Astrocyte of the cerebellum (primary cell): ENCODE data around the gene SENP1.

Source experiments
- DNase-seq: peaks from one replicate; pipeline ENCODE4 v3.0.0-alpha.2; 2011; ENCODE audit warnings: low read depth
- H3K4me3 ChIP-seq: 2 replicates; pipeline ENCODE4 v1.5.1; 2011; ENCODE audit warnings: mild to moderate bottlenecking, low read depth, low read length, moderate library complexity
- CTCF ChIP-seq: IDR thresholded peaks from 2 replicates; pipeline ENCODE4 v1.5.1; 2012; ENCODE audit warnings: low read length, low read depth, moderate library complexity, mild to moderate bottlenecking; ENCODE audit errors: missing control alignments
- in situ Hi-C: cut with HindIII; loops from 2 replicates; pipeline ENCODE4 v1.10.0; 2017; ENCODE audit warnings: low sequenced_read_pairs

Gene SENP1

GRCh38 chr12:48017496-48017895, 88.4 kb downstream of the SENP1 start:
- no peak for DNase-seq
- no peak overlapping the region for H3K4me3 ChIP-seq
- in situ Hi-C loops, result no loop called here
- no peak for TF ChIP-seq CTCF

DNA sequence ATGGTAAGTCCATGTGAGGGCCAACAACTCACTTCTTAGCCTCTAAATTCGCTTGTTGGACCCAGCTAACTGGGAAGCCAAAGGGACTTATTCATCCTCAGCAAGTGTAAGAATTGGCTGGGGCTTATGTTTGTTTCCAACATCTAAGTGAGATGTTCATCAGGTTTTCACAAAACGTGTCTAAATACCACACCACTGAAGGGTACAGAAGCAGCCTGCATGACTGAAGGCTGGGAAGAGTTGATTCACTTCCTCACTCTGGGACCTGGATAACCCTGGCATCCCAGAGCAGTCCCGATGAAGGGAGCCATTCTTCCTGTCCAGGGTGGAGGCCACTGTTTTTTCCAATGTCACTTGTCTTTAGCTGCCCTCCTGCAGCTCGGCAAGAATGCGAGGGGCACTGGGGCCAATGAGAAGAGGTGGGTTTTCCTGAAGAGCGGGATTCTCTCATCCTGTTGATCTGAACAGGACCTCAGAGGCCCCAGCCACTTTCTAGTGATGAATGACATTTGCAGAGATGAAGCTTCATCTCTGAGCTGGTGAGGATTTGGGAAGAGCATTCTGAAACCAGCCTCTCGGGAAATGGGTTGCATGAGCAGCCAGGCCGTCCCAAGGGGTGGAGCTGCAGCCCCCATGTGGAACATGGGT, 89.4 kb downstream of the SENP1 start:
- H3K4me3 ChIP-seq, result no peak overlapping the region
- no peak for DNase-seq
- in situ Hi-C loops, result no loop called here
- TF ChIP-seq CTCF, result no peak

GRCh38 chr12:48015954-48016353, 89.9 kb downstream of the SENP1 start:
- DNase-seq, result no peak
- no peak overlapping the region for H3K4me3 ChIP-seq
- TF ChIP-seq CTCF, result no peak
- in situ Hi-C loops, result no loop called here

DNA sequence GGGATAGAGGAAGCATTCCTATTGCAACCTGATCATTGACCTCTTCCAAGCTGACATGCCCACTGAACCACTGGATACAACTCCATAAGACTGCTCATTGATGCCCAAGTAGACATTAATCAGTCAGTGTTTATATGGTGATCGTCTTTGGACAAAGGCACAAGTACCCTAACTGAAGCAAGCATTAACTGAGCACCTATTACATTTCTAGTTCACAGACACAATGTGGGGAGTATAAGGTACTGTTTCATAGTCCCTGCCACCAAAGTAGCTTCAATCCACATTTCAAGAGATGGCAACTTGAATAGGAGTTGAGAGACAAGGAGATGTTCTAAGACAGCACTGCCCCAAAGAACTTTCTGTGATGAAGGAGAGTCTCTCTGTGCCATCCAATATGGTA, 90.8 kb downstream of the SENP1 start:
- TF ChIP-seq CTCF, result no peak

DNA sequence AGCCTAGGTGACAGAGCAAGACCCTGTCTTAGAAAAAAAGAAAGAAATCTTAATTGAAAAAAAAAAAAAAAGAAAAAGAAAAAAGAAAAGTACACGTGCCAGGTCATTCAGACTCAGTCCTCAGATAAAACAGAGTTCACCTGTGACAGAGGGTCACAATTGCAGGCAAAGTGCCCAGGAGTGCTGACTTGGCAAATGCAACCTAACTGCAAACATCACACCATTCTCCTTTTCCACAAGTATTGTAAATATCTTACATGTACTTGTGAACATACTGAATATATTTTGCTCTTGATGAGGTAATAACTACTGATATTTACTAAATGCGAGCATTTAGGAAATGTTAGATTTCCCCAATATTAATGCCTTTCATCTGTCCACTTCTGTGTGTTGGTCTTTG, 92.6 kb downstream of the SENP1 start:
- no peak for TF ChIP-seq CTCF
- no peak for DNase-seq
- in situ Hi-C loops, result no loop called here
- H3K4me3 ChIP-seq, result no peak overlapping the region

More for the DNA sequence above, 90.8 kb downstream of the SENP1 start:
- in situ Hi-C loops, result no loop called here
- H3K4me3 ChIP-seq, result no peak overlapping the region
- no peak for DNase-seq

GRCh38 chr12:48012070-48012469, 93.8 kb downstream of the SENP1 start:
- no peak for TF ChIP-seq CTCF
- no peak for DNase-seq
- in situ Hi-C loops, result no loop called here
- H3K4me3 ChIP-seq, result no peak overlapping the region
